HG03457 (cell line): ENCODE measurements around the gene SERPINI1.

Experiments
- ATAC-seq: cut with Tn5 transposase; IDR thresholded peaks from one replicate; pipeline ENCODE4 v1.9.1; 2021; ENCODE audit warnings: moderate number of reproducible peaks; ENCODE audit not compliant: unreplicated experiment

Gene SERPINI1

GRCh38 chr3:167843481-167843880 is 108.0 kb downstream of the SERPINI1 start:
- ATAC-seq = no peak

- ATAC-seq = no peak
Measured at GRCh38 chr3:167843886-167844285, 108.4 kb downstream of the SERPINI1 start.

GRCh38 chr3:167844528-167844927 is 109.0 kb downstream of the SERPINI1 start:
- no peak for ATAC-seq

GRCh38 chr3:167851171-167851570 is 115.7 kb downstream of the SERPINI1 start:
- ATAC-seq = no peak

GRCh38 chr3:167851749-167852148 is 116.2 kb downstream of the SERPINI1 start:
- ATAC-seq = no peak

- ATAC-seq = no peak
Measured at GRCh38 chr3:167852216-167852615, 116.7 kb downstream of the SERPINI1 start.

GRCh38 chr3:167854063-167854462 is 118.5 kb downstream of the SERPINI1 start:
- ATAC-seq = no peak

GRCh38 chr3:167854846-167855245 is 119.3 kb downstream of the SERPINI1 start:
- ATAC-seq = no peak

- ATAC-seq = no peak
Measured at GRCh38 chr3:167855306-167855705, 119.8 kb downstream of the SERPINI1 start.

GRCh38 chr3:167858865-167859264 is 123.3 kb downstream of the SERPINI1 start:
- no peak for ATAC-seq

GRCh38 chr3:167859610-167860009 is 124.1 kb downstream of the SERPINI1 start:
- ATAC-seq = no peak

GRCh38 chr3:167861649-167862048 is 126.1 kb downstream of the SERPINI1 start:
- no peak for ATAC-seq

- ATAC-seq = no peak
Measured at GRCh38 chr3:167862104-167862730, 126.7 kb downstream of the SERPINI1 start.

GRCh38 chr3:167863811-167864551 is 128.5 kb downstream of the SERPINI1 start:
- ATAC-seq = no peak

GRCh38 chr3:167864552-167864874 is 129.0 kb downstream of the SERPINI1 start:
- ATAC-seq = no peak

- no peak for ATAC-seq
Measured at GRCh38 chr3:167866331-167866730, 130.8 kb downstream of the SERPINI1 start.

- ATAC-seq = no peak
Measured at GRCh38 chr3:167867981-167868380, 132.5 kb downstream of the SERPINI1 start.

GRCh38 chr3:167870181-167870580 is 134.7 kb downstream of the SERPINI1 start:
- ATAC-seq = no peak

GRCh38 chr3:167870759-167871158 is 135.2 kb downstream of the SERPINI1 start:
- no peak for ATAC-seq

GRCh38 chr3:167872032-167872431 is 136.5 kb downstream of the SERPINI1 start:
- no peak for ATAC-seq

- ATAC-seq = no peak
Measured at GRCh38 chr3:167872941-167873340, 137.4 kb downstream of the SERPINI1 start.

- no peak for ATAC-seq
Measured at GRCh38 chr3:167874671-167875372, 139.3 kb downstream of the SERPINI1 start.
